H1 (cell line): Measurements from ENCODE around the gene ANKLE1. TPM values are rescaled to one million over a fixed set of nuclear protein-coding genes. Genes with fewer than 3 reads are reported as not detected.

Source experiments
- BCL11A ChIP-seq, 2 experiments: IDR thresholded peaks; one replicate each; pipeline ENCODE4 v1.6.1; 2011; ENCODE audit warnings: low read depth in 2 of 2, low read length in 2 of 2, mild to moderate bottlenecking in 2 of 2
- CHD2 ChIP-seq: IDR thresholded peaks from 2 replicates; pipeline ENCODE4 v1.6.1; 2012; ENCODE audit warnings: low read length, improper control_type of control experiment
- EP300 ChIP-seq, 2 experiments: IDR thresholded peaks; 1 replicate in 1 of 2; 2 replicates in 1 of 2; pipeline ENCODE4 v1.6.1; 2011 to 2012; ENCODE audit warnings: low read depth in 2 of 2, low read length in 2 of 2, mild to moderate bottlenecking in 2 of 2, borderline replicate concordance in 1 of 2, inconsistent platforms in 1 of 2, moderate library complexity in 1 of 2
- FOSL1 ChIP-seq: IDR thresholded peaks from 2 replicates; pipeline ENCODE4 v1.6.1; 2011; ENCODE audit warnings: mild to moderate bottlenecking, low read depth, low read length, moderate library complexity; ENCODE audit not compliant: insufficient read depth
- HDAC2 ChIP-seq, 2 experiments: fragments of 300-600 bp in 1 of 2; sonication (generic) in 1 of 2; IDR thresholded peaks; 2 replicates each; pipeline ENCODE4 v1.6.1; 2011 to 2012; ENCODE audit warnings: low read depth in 2 of 2, low read length in 2 of 2, mild to moderate bottlenecking in 2 of 2, moderate library complexity in 2 of 2, borderline replicate concordance in 1 of 2, inconsistent platforms in 1 of 2
- NRF1 ChIP-seq: IDR thresholded peaks from 2 replicates; pipeline ENCODE4 v1.6.1; 2011; ENCODE audit warnings: mild to moderate bottlenecking, low read depth, low read length, improper control_type of control experiment
- POU5F1 ChIP-seq: IDR thresholded peaks from 2 replicates; pipeline ENCODE4 v1.6.1; 2011; ENCODE audit warnings: low read depth, mild to moderate bottlenecking, low read length, moderate library complexity
- RFX5 ChIP-seq: IDR thresholded peaks from 2 replicates; pipeline ENCODE4 v1.6.1; 2011; ENCODE audit warnings: low read depth, low read length, improper control_type of control experiment, borderline replicate concordance
- TCF12 ChIP-seq: IDR thresholded peaks from 2 replicates; pipeline ENCODE4 v1.6.1; 2011; ENCODE audit warnings: low read depth, mild to moderate bottlenecking, low read length
- polyA plus RNA-seq, 7 experiments: library from polyadenylated mRNA; depleted of rRNA in 3 of 7; stranded (reverse) in 5 of 7; unstranded in 2 of 7; fragments of >200 nt in 5 of 7; fragments of 200-250 nt in 2 of 7; gene quantifications; 1 replicate in 5 of 7; 2 replicates in 1 of 7; 4 replicates in 1 of 7; pipeline versions ENCODE4 v1.2.1 to v1.2.3, GENCODE V29; 2011 to 2013; ENCODE audit warnings: missing spikeins in 2 of 7, mixed read lengths in 2 of 7
- total RNA-seq: library from RNA; stranded (reverse); fragmentation: NEBNext Ultra II Directional; extraction: Animal tissue kit (Norgen Biotek cat#: 25700); gene quantifications from 2 replicates; pipeline ENCODE4 v1.2.1, GENCODE V29; 2021
- TF ChIP-seq, protein P1 (sequence below): fragments of 300-600 bp; sonication (generic); IDR thresholded peaks from 2 replicates; pipeline ENCODE4 v1.7.1; 2012; ENCODE audit warnings: low read length, moderate library complexity, mild to moderate bottlenecking, inconsistent platforms; ENCODE audit not compliant: insufficient replicate concordance
- TF ChIP-seq, protein P2 (sequence below): IDR thresholded peaks from 2 replicates; pipeline ENCODE4 v1.6.1; 2011; ENCODE audit warnings: low read depth, mild to moderate bottlenecking, low read length; ENCODE audit not compliant: insufficient read depth

Gene ANKLE1
- total and polyA plus RNA-seq, 2 of the 8 experiments (the other 6 are each of a cell fraction or from before 2014, with no cell fraction given), result 6.1 to 9.6 TPM

DNA sequence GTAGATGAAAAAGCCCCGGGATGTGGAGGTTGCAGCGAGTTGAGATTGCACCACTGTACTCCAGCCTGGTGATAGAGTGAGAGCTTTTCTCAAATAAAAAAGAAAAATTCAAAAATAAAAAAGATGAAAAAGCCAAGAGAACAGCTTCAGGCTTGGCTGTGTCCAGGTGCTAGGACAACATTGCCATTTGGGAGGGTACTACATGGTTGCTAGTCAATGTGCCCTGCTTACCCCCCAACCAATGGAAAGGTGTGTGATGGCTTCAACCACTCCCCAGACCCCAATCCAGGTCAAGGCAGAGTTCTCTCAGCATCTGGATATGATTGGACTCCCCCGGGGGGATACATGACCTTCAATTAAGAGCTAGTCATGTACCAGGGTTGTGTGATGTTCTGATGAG, 2.3 kb upstream of the ANKLE1 start (continued):
- TF ChIP-seq, protein P1, sequence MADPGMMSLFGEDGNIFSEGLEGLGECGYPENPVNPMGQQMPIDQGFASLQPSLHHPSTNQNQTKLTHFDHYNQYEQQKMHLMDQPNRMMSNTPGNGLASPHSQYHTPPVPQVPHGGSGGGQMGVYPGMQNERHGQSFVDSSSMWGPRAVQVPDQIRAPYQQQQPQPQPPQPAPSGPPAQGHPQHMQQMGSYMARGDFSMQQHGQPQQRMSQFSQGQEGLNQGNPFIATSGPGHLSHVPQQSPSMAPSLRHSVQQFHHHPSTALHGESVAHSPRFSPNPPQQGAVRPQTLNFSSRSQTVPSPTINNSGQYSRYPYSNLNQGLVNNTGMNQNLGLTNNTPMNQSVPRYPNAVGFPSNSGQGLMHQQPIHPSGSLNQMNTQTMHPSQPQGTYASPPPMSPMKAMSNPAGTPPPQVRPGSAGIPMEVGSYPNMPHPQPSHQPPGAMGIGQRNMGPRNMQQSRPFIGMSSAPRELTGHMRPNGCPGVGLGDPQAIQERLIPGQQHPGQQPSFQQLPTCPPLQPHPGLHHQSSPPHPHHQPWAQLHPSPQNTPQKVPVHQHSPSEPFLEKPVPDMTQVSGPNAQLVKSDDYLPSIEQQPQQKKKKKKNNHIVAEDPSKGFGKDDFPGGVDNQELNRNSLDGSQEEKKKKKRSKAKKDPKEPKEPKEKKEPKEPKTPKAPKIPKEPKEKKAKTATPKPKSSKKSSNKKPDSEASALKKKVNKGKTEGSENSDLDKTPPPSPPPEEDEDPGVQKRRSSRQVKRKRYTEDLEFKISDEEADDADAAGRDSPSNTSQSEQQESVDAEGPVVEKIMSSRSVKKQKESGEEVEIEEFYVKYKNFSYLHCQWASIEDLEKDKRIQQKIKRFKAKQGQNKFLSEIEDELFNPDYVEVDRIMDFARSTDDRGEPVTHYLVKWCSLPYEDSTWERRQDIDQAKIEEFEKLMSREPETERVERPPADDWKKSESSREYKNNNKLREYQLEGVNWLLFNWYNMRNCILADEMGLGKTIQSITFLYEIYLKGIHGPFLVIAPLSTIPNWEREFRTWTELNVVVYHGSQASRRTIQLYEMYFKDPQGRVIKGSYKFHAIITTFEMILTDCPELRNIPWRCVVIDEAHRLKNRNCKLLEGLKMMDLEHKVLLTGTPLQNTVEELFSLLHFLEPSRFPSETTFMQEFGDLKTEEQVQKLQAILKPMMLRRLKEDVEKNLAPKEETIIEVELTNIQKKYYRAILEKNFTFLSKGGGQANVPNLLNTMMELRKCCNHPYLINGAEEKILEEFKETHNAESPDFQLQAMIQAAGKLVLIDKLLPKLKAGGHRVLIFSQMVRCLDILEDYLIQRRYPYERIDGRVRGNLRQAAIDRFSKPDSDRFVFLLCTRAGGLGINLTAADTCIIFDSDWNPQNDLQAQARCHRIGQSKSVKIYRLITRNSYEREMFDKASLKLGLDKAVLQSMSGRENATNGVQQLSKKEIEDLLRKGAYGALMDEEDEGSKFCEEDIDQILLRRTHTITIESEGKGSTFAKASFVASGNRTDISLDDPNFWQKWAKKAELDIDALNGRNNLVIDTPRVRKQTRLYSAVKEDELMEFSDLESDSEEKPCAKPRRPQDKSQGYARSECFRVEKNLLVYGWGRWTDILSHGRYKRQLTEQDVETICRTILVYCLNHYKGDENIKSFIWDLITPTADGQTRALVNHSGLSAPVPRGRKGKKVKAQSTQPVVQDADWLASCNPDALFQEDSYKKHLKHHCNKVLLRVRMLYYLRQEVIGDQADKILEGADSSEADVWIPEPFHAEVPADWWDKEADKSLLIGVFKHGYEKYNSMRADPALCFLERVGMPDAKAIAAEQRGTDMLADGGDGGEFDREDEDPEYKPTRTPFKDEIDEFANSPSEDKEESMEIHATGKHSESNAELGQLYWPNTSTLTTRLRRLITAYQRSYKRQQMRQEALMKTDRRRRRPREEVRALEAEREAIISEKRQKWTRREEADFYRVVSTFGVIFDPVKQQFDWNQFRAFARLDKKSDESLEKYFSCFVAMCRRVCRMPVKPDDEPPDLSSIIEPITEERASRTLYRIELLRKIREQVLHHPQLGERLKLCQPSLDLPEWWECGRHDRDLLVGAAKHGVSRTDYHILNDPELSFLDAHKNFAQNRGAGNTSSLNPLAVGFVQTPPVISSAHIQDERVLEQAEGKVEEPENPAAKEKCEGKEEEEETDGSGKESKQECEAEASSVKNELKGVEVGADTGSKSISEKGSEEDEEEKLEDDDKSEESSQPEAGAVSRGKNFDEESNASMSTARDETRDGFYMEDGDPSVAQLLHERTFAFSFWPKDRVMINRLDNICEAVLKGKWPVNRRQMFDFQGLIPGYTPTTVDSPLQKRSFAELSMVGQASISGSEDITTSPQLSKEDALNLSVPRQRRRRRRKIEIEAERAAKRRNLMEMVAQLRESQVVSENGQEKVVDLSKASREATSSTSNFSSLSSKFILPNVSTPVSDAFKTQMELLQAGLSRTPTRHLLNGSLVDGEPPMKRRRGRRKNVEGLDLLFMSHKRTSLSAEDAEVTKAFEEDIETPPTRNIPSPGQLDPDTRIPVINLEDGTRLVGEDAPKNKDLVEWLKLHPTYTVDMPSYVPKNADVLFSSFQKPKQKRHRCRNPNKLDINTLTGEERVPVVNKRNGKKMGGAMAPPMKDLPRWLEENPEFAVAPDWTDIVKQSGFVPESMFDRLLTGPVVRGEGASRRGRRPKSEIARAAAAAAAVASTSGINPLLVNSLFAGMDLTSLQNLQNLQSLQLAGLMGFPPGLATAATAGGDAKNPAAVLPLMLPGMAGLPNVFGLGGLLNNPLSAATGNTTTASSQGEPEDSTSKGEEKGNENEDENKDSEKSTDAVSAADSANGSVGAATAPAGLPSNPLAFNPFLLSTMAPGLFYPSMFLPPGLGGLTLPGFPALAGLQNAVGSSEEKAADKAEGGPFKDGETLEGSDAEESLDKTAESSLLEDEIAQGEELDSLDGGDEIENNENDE, result no peak
- TF ChIP-seq RFX5 (no peak), EP300 (IDR thresholded peaks at IDR 0.05; ENCODE audit: borderline replicate concordance in 1 of 2, low read depth in 2 of 2, low read length in 2 of 2) (no peak), CHD2 (no peak), TCF12 (no peak), HDAC2 (IDR thresholded peaks at IDR 0.05; ENCODE audit: borderline replicate concordance in 1 of 2, low read depth in 2 of 2, low read length in 2 of 2) (no peak), NRF1 (no peak), BCL11A (IDR thresholded peaks at IDR 0.05; ENCODE audit: low read depth in 2 of 2, low read length in 2 of 2) (no peak), FOSL1 (no peak), POU5F1 (no peak)
- TF ChIP-seq, protein P2, sequence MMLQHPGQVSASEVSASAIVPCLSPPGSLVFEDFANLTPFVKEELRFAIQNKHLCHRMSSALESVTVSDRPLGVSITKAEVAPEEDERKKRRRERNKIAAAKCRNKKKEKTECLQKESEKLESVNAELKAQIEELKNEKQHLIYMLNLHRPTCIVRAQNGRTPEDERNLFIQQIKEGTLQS, result no peak
